Transverse colon (tissue), 4 donors: ENCODE data around the gene TMEM233. TPM values are rescaled to one million over a fixed set of nuclear protein-coding genes. Genes with fewer than 3 reads are reported as not detected.

ENCODE experiments used
- DNase-seq: peaks from one replicate; pipeline ENCODE4 v3.0.0-alpha.2; 2019
- H3K27ac ChIP-seq, 4 donors: fragments of 200-600 bp; sonication (generic); 2 replicates each; pipeline ENCODE4 v1.5.1; 2016 to 2018; ENCODE audit warnings: inconsistent platforms in 4 of 4
- H3K27me3 ChIP-seq: fragments of 200-600 bp; sonication (generic); 2 replicates; pipeline ENCODE4 v1.5.1; 2017; ENCODE audit warnings: inconsistent platforms
- H3K36me3 ChIP-seq, 4 donors: fragments of 200-600 bp; sonication (generic); 2 replicates each; pipeline ENCODE4 v1.5.1; 2017 to 2019; ENCODE audit warnings: inconsistent platforms in 4 of 4
- H3K4me1 ChIP-seq, 4 donors: fragments of 200-600 bp; sonication (generic); 2 replicates each; pipeline ENCODE4 v1.5.1; 2017 to 2020; ENCODE audit warnings: inconsistent platforms in 4 of 4
- H3K4me3 ChIP-seq, 4 donors: fragments of 200-600 bp; sonication (generic); 1 replicate in 1 of 4; 2 replicates in 3 of 4; pipeline versions ENCODE4 v1.5.1 to v1.6.1; 2017 to 2019; ENCODE audit warnings: inconsistent platforms in 4 of 4
- H3K9me3 ChIP-seq, 2 donors: fragments of 200-600 bp; sonication (generic); 2 replicates each; pipeline ENCODE4 v1.5.1; 2017 to 2019; ENCODE audit warnings: inconsistent platforms in 2 of 2
- EP300 ChIP-seq: sonication (generic); formaldehyde crosslinking; IDR thresholded peaks from one replicate; pipeline ENCODE4 v1.6.1; 2017; ENCODE audit warnings: antibody characterized with exemption, low read depth
- POLR2A ChIP-seq: fragments of 450-650 bp; IDR thresholded peaks from one replicate; pipeline ENCODE4 v1.6.1; 2016; ENCODE audit warnings: antibody characterized with exemption, mild to moderate bottlenecking, moderate library complexity
- POLR2AphosphoS5 ChIP-seq, 3 donors: sonication (generic); formaldehyde crosslinking; IDR thresholded peaks; one replicate each; pipeline ENCODE4 v1.6.1; 2016; ENCODE audit warnings: antibody characterized with exemption in 3 of 3
- WGBS, 2 donors: methylation state at CpG; one replicate each; pipeline ENCODE4 v1.1.5; 2018; ENCODE audit warnings: low coverage in 1 of 2; 5-methylcytosine and 5-hydroxymethylcytosine counted together
- in situ Hi-C, 4 donors: fragments of 200-750 bp; cut with MboI; loops; one replicate each; pipeline versions ENCODE4 v1.15.0 to v1.15.1; 2017; ENCODE audit warnings: low sequenced_read_pairs in 3 of 4, low pct_ligation_motif_present in 1 of 4, low pct_unique_long_range_greater_than_20kb in 1 of 4
- intact Hi-C: fragments of 100-400 bp; cut with DNase I; formaldehyde crosslinking; loops from one replicate; pipeline ENCODE4 v1.15.1; 2023; ENCODE audit warnings: low total_unique reads
- small RNA-seq, 4 donors: library from RNA; depleted of rRNA; stranded (forward); fragments of <200 nt; gene quantifications; one replicate each; pipeline ENCODE3, GENCODE V24; 2016
- total RNA-seq, 4 donors: library from RNA; depleted of rRNA; stranded (reverse); fragments of >200 nt; gene quantifications; one replicate each; pipeline ENCODE4 v1.1.0, GENCODE V29; 2016
- TF ChIP-seq, protein P1 (sequence below), 5 experiments: fragments of 200-600 bp in 3 of 5; fragments of 450-650 bp in 2 of 5; sonication (generic) in 3 of 5; IDR thresholded peaks; 1 replicate in 2 of 5; 2 replicates in 3 of 5; pipeline ENCODE4 v1.5.1; 2016 to 2017; ENCODE audit warnings: antibody characterized with exemption in 5 of 5, inconsistent platforms in 3 of 5, mild to moderate bottlenecking in 2 of 5, moderate library complexity in 1 of 5

TMEM233 gene
- total RNA-seq, 4 donors from 2014 or later, result 0.27 TPM; not detected in 3

- WGBS, 2 donors, result 33 to 45% methylated on average over 5 of the region's 5 CpGs
- in situ Hi-C loops, result no loop called here
Measured at GRCh38 chr12:119692410-119692809, 98.8 kb downstream of the TMEM233 start.

More at GRCh38 chr12:119692410-119692809, 98.8 kb downstream of the TMEM233 start:
- Histone ChIP-seq H3K36me3 (no peaks in the 10 kb centered on the region), H3K4me1 (peaks cover 15 to 57% (median 28%) of the 10 kb centered on the region in 4 donors), H3K27ac (peak overlapping the region; percentile 74 to 82 (median 76)), H3K27me3 (no peaks in the 10 kb centered on the region), H3K9me3 (no peaks in the 10 kb centered on the region), H3K4me3 (no peak overlapping the region)
- no peak for DNase-seq
- TF ChIP-seq POLR2AphosphoS5 (IDR thresholded peaks at IDR 0.05) (no peak), EP300 (no peak), POLR2A (no peak)
- TF ChIP-seq, protein P1, sequence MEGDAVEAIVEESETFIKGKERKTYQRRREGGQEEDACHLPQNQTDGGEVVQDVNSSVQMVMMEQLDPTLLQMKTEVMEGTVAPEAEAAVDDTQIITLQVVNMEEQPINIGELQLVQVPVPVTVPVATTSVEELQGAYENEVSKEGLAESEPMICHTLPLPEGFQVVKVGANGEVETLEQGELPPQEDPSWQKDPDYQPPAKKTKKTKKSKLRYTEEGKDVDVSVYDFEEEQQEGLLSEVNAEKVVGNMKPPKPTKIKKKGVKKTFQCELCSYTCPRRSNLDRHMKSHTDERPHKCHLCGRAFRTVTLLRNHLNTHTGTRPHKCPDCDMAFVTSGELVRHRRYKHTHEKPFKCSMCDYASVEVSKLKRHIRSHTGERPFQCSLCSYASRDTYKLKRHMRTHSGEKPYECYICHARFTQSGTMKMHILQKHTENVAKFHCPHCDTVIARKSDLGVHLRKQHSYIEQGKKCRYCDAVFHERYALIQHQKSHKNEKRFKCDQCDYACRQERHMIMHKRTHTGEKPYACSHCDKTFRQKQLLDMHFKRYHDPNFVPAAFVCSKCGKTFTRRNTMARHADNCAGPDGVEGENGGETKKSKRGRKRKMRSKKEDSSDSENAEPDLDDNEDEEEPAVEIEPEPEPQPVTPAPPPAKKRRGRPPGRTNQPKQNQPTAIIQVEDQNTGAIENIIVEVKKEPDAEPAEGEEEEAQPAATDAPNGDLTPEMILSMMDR (IDR thresholded peaks at IDR 0.05), result no peak
- intact Hi-C loops, result no loop called here

Small RNA genes within 50 kb of the gene (small RNA-seq; reads per million reads assigned to genes)
- 0 reads per million in 4 donors for gene RN7SKP197

Other genes with a start within 250 kb of the TMEM233 start
- 100 to 1,000 TPM in 1 of 4 donors, 10 to 100 TPM in 3; 46.0 to 151 (median 89.3) TPM for gene PRKAB1, start 74.4 kb downstream of the TMEM233 start, total RNA-seq